Measurements from ENCODE around the gene DTWD2.

GRCh38 chr5:118894709-118895108, 93.6 kb downstream of the DTWD2 start:
- no peak for TF ChIP-seq CTCF (IDR thresholded peaks at IDR 0.05; ENCODE audit: low read depth, low read length)
- no peak for TF ChIP-seq POLR2A (IDR thresholded peaks at IDR 0.05; ENCODE audit: extremely low read depth, insufficient read length)
